Measurements from ENCODE around the gene CPT1A.

DNA sequence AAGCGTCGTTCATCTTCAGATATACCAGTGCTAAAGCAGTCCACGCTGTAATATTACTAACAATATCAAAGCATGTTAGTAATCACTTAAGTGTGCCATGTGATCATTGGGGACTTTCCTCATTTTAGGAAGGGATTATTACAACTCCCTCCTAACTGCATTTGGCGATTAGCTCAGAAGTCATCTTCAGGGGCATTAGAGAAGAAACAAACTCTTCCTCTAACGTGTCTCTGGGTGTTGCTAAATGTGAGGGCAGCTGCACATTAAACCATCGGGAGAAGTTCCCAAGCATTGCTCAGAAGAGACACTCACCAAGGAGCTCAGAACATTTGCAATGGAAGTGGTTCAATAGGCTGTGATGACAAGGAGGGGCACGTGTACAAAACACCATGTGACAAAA is 107.6 kb downstream of the CPT1A start:
- TF ChIP-seq EP300 (IDR thresholded peaks at IDR 0.05), result no peak
- TF ChIP-seq, protein P1, sequence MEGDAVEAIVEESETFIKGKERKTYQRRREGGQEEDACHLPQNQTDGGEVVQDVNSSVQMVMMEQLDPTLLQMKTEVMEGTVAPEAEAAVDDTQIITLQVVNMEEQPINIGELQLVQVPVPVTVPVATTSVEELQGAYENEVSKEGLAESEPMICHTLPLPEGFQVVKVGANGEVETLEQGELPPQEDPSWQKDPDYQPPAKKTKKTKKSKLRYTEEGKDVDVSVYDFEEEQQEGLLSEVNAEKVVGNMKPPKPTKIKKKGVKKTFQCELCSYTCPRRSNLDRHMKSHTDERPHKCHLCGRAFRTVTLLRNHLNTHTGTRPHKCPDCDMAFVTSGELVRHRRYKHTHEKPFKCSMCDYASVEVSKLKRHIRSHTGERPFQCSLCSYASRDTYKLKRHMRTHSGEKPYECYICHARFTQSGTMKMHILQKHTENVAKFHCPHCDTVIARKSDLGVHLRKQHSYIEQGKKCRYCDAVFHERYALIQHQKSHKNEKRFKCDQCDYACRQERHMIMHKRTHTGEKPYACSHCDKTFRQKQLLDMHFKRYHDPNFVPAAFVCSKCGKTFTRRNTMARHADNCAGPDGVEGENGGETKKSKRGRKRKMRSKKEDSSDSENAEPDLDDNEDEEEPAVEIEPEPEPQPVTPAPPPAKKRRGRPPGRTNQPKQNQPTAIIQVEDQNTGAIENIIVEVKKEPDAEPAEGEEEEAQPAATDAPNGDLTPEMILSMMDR (IDR thresholded peaks at IDR 0.05), result no peak
